Stimulated activated CD4-positive, alpha-beta T cell treated with anti-CD3 and anti-CD28 coated beads, Interleukin-15, amount 100 ng/mL, for 24 hours (primary cell): Measurements from ENCODE around the gene IFT25.
"Not testable (repeated sequence)": the region's sequence is repeated elsewhere in the genome, so short reads cannot be mapped to it uniquely, and the experiment has no call there.

ENCODE experiments used
- DNase-seq: peaks from one replicate; pipeline ENCODE4 v3.0.0-alpha.2; 2020

The IFT25 gene

DNA sequence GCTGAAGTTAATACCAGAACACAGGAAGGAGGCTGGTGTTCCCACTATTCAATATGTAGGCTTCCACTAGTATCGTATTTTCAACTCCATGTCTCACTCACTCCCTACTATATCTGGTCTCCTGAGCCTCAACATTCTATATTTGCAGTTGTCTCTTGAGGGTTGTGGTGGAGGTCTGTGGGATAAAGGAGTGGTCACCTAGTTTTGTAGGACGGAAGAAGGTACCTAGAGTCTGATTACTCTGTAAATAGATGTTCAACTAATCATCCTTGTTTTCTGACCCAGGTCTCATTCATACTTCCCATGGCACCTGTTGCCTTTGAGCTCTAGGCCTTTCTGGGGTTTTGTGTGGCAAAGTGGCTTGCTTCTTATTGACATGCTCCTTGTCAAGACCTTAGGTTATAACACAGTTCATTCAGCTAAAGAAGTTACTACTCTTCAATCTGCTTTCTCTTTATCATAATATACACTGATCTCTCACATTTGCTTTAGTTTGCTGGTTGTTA lies 18.1 kb downstream of the IFT25 start:
- no peak for DNase-seq

DNA sequence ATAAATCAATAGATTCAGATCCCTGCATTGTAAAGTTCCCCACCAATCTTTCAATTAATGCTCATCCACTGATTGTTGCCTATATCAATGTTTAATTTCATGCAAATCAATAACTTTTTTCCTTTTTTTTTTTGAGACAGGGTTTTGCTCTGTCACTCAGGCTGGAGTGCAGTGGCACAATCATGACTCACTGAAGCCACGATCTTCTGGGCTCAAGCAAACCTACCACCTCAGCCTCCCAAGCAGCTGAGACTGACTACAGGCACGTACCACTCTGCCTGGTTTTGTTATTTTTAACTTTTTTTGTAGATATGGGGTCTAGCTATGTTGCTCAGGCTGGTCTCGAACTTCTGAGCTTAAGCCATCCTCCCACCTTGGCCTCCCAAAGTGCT lies 25.8 kb downstream of the IFT25 start:
- DNase-seq: peak; percentile 26

DNA sequence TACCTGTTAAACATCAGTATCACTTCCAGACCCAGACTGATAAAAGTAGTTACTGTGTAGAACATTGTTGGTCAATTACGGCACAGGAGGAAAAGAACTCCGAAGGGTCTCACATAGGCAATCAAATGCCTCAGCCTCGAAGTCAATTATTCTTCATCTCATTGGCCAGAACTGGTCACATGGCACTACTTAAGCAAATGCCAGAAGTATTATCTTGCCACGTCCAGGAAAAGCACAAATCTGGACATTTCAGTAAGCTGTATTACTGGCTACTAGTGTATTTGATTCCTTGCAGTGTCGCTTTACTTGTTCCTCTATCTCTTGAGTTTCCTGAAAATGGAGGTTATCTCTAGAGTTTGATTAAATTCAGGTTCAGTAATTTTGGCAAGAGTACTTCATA lies 27.2 kb downstream of the IFT25 start:
- DNase-seq: no peak

DNA sequence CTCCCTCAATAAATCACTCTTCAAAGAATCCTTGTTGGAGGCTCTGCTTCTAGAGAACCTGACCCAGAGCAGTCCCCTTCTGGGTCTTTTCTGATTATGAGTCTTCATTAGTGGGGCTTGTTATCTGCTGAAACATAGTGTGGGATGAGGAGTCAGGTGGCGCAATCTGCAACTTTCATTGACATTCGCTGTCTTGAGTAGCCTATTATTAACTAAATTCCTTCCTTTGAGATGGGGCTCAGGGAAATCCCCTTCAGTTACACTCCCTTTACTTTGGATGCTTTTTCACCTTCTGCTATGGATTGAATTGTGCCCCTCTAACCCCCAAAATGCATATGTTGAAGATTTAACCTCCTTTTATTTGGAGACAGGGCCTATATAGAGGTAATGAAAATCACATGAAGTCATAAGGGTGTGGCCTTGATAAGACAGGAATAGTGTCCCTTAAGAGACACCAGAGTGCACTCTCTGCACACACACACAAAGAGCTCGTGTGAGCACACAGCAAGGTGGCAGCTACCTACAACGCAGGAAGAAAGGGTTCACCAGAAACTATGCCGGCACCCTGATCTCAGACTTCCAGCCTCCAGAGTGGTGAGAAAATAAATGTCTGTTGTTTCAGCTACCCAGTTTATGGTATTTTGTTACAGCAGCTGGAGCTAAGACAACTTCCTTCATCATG lies 32.0 kb downstream of the IFT25 start:
- DNase-seq: no peak

DNA sequence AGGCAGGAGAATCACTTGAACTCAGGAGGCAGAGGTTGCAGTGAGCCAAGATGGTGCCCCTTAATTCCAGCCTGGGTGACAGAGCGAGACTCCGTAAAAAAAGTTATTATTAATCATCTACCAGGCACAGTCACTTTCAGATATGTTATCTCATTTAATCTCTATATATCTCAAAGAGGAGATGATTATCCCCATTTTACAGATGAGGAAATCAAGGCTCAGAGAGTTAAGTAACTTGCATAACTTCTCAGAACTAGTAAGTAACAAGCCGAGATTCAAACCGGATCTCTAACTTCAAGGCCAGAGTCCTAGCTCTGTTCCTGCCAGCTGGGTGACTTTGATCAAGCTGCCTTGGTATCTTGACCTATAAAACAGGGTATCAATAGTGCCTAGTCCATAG lies 34.1 kb downstream of the IFT25 start:
- no peak for DNase-seq

DNA sequence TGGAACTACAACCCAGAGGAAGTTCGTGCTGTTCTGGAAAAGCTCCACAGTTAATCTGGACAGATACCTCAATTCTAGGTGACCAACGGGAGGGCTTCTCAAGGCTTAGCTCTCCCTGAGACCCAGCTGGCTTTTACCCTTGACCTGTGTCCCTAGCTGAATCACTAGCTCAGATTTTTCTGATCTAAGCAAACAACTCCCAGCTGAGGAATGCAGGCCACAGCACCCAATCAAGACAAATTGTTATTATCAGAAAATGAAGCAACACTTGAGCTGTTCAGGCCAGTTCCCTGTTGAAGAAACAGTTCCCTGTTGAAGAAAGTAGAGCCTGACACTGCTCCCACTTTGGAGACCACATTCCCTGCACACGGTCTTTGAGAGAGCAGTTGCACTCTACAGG lies 35.6 kb downstream of the IFT25 start:
- DNase-seq: no peak

DNA sequence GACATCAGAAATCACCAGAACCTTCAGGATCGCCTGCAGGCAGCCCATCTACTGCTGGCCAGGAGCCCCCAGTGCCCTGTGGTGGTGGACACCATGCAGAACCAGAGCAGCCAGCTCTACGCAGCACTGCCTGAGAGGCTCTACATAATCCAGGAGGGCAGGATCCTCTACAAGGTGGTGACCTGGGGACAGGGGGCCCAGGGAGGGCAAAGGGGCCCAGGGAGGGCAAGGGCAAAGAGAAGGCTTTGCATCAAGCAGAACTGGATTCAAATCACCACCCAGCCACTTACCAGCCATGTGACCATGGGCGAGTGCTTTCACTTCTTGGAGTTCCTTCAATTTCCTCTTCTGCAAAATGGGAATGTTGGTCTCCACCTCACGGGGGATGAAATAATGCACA lies 39.4 kb downstream of the IFT25 start:
- no peak for DNase-seq

DNA sequence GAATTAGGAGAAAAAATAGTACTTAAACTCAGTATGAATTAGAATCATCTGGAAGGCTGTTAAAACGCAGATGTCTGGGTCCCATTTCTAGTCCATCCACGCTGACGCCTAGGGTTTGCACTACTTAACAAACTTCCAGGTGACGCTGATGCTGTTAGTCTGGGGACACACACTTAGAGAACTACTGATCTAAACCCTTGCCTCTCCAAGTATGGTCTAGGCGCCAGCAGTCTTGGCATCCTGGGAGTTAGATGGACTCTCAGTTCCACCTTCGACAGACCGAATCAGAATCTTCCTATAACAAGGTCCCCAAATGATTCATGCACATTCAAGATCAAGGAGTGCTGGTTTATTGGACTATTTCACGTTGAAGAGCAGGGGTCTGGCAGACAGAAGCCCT lies 40.0 kb downstream of the IFT25 start:
- DNase-seq: no peak

DNA sequence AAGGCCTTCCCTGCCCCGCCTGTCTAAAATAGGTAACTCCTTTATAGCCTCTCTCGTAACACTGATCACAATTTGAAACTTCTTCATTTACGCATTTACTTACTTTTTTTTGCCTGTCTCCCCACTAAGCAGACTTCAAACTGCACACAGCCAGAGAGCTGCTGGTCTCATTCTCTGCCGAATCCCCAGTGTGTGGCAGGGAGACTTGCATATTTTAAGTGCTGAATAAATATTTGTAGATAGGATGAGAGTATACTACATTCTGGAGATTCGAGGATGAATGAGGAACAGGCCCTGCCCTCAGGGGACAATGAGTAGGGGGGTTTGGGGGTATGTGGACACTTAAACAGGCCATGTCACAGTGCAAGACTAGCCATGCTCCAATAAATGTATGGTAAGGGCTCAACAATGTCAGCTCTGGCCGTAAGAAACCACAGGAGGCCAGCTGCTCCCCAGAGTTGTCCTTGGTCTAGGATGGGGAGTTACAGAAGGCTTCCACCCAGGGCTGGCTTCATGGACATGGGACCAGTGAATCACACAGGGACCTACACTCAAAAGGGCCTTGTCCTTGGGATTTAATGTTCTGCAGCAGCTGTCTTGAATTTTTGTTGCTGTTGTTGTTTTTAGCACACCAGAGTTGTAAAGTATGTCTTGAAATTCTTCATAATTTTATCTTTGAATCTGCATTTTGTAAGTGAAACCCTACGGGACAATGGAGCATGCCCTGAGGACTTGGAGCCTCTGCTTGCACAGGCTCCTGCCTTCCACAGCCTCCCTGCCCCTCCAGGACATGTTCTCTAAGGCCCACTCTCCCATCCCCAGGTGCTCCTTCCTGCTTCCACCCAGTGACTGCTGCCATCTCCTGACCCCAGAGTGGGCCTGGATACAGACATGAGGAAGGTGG lies 43.0 kb downstream of the IFT25 start:
- no peak for DNase-seq

DNA sequence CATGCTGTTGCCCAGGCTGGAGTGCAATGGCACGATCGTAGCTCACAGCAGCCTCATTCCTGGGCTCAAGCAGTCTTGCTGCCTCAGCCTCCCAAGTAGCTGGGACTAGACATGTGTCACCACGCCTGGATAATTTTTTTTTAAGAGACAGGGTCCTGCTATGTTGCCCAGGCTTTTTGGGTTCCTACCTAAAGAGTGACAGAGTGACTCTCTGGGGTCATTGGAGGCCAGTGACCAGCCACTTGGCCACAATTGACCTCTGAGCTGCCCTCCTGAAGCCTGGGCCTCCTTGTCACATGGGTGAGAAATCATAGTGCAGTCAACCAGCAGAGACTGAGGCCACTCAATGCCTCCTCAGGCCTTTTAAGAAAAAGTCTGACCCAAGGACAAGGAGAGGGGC lies 45.8 kb downstream of the IFT25 start:
- no peak for DNase-seq

DNA sequence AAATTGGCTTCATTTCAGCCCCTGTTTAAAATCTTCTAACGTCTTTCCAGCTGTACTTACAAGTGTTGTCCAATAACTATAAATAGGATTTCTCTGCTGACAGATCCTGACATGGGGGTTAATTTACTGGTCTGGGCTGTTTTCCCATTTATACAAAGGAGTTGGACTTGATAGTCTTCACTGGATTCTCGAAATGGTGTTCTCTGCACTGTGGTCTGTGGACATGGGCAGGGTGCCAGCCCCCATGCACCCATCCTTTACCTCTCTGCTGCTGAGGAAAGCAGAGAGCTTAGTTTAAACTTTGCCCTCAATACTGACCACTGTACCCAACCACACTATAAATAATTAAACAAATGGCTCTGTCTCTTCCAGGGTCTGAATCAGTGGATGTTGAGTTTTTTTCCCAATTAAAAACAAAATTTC lies 46.3 kb downstream of the IFT25 start:
- DNase-seq: no peak

DNA sequence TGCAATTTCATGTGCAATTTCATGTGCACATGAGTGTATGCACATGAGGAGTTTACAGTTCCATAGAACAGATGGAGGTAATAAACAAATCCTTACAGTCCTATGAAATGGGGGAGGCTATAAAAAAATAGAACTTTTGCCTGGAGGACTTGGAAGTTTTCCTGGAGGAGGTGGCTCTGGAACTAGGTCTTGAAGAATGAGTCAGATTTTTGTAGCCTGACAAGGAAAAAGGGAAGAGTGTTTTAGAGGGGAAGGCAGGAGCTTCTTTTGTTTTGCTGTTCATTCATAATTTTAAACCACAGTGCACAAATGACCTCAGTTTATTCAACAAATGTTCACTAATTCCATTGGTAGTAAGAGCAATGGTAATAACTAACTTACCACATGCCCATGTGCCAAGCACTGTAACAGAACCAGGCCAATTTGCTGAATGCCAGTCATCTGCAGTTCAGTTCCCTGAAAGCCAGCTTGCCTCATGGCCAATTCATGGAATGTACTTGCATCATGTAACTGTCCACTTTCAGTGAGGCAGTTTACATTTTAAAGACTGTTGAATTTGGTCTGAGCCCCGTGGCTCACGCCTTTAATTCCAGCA lies 48.8 kb downstream of the IFT25 start:
- DNase-seq: no peak

DNA sequence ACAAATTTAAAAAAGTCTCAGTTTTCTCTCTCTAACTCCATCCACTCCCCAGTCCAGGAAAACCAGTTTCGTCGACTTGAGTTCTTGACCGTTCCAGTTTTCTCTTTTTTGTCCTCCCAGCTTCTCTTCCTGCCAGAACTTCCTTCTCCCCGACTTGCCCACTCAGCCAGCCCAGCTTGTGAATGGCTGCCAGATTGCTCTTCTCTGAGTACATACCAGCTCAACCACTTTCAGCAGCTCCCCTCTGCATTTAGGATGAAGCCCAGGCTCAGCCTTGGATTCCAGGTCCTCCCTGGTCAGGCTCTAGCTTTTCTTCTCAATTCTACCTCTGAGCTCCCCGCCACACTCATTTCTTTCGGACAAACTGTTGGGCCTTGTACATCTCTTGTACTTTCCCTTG lies 50.1 kb downstream of the IFT25 start:
- DNase-seq: no peak

DNA sequence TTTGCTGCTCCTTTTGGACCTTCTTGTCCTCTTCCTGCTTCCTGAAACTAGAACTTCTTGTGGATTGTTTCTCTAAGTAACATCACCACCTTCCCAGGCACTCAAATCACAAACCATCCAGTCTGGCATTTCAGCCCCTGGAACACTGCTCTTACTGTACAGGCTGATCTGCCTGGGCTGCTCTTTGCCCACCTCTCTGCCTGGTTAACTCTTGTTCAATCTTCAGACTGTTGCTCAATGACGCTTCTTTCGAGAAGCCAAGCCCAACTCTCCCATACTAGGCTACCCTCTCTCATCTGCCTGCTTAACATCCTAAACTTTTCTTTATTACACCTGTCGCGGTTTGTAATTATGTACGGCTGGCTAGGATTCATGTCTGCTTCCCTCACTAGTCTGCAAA lies 50.9 kb downstream of the IFT25 start:
- no peak for DNase-seq

DNA sequence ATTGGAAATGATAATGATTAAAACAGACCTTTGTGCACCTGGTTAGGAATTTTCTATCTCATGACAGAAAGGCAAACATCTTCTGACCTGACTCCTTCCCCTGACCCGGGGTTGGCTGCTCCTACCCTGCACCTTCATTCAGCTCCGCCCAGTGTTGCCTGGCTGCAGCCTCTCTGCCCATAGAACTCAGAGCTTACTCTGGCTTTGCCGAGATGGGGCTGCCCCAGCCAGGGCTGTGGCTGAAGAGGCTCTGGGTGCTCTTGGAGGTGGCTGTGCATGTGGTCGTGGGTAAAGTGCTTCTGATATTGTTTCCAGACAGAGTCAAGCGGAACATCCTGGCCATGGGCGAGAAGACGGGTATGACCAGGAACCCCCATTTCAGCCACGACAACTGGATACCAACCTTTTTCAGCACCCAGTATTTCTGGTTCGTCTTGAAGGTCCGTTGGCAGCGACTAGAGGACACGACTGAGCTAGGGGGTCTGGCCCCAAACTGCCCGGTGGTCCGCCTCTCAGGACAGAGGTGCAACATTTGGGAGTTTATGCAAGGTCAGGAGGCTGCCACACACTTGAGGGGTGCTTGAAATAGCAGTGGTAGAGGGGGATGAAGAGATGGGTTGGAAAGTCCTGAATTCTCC lies 51.4 kb downstream of the IFT25 start, which contains the start of gene DIO1:
Gene DIO1 (plus strand): TSS at position 189 of the 638 bp plus-strand sequence. CDS start 24 bp downstream, at position 213.
- DNase-seq: peak; percentile 15

DNA sequence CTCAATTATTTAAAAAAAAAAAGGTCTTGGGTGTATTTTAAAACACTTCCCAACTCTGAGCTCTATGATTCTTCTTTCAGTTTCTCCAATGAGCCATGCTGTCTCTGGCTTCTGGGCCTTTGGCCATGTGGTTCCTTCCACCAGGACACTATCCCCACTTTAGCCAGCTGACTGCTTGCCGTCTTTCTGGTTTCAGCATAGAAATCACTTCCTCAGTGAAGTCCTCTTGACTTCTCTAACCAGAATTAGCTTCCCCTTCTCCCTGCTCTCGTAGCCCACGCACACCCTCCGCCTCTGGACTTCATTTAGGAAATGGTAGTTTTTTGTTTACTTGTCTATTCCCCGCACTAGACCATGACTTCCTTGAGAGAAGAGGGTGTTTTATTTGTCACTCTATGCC lies 52.6 kb downstream of the IFT25 start:
- no peak for DNase-seq

DNA sequence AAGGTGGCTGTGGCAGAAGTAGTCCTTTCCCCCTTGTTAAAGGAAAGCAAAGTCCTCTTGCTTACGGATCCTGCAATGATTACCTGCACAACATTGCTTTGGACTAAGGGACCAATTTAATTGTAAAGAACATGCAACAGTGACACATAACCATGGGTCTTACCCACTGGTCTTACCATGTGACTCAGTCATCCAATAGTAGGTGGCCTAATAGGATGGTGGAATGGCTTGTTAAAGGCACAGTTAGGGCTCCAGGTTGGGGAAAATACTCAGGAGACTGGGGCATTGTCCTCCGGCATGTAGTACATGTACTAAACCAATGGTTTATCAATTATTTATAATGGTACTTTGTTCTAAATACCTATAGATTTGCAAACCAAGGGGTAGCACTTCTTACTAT lies 53.8 kb downstream of the IFT25 start:
- no peak for DNase-seq

DNA sequence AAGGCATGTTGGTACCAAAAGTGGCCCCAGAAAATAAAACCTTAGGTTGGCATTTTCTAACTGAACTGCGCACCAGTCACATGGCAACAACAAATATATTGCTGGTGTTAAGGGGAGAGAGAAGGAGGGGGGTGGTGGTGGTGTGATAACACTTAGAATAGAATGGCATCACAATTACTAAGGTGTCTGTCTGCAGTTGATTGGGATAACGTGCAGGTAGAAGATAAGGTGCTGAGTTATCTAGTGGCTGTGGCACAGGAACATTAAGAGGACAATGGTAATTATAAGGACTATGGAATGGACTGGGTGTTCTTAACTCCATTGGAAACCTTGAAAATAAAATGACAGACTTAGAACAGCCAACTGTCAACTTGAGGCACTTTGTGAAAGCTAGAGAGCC lies 54.5 kb downstream of the IFT25 start:
- no peak for DNase-seq

DNA sequence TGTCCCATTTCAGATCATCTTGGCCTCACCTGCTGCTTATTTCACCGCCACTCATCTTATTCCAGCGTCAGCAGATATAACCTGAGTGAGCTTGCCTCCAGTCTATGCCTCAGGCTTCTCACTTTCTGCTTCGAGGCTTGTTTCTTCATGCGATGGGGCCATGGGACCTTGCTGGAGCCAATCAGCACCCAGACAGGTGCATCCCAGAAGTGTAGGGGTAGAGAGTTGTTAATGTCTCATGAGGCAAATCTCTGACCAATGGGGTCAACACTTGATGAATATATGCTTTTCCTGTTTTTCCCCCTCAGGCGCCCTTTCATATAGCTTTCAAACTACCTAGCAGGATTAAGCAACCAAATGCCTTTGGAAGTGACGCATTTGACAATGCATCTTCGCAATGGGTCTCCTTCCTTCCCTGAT lies 55.0 kb downstream of the IFT25 start:
- peak; percentile 33 for DNase-seq

DNA sequence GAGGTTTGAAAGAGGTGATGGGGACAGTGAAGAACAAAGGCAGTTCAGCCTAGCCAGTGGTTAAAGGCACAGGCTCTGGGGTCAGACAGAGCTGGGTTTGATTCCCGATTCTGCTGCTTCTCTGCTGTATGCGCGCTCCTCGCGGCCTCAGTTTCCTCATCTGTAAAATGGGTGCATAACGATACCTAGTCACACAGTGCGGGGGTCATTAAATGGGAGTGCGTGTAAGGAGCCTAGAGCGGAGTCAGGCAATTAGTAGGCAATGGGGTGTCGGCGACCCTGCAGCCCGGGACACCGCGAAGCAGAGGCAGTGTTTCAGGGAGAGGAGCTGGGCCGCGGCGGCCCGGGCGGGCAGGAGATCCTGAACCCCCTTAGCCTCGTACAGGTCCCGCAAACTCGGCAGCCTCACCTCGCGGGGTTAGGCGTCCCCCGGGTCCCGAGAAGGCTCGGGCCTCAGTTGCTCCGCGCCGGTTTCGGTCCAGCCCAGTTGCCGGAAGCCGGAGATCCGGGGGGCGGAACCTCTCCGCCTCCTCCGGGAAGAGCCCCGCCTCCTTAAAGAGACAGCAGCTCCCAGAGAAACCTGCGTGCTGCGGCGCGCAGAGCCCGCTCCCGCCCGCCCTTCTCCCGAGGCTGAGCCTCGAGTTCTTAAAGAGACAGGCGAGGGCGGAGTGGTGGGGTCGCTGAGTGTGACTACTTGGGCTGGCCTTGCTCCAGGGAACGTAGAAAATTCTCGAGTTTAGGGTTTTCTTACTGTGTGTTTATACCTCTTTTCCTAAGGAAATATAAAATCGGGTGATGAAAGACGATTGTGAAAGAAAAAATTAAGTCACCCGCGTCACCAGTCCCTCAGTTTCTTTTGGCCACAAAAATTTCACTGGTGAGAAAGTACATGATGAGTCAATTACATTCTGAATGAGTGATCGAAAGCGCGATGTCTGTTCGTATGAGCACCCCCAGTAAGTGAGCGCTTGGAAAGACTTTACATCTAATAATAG lies 55.9 kb downstream of the IFT25 start, which contains the start of gene YIPF1:
Gene YIPF1 (minus strand): TSS at position 494 of the 995 bp plus-strand sequence. CDS start 860 bp downstream, outside the sequence.
- peak; percentile 90 for DNase-seq

DNA sequence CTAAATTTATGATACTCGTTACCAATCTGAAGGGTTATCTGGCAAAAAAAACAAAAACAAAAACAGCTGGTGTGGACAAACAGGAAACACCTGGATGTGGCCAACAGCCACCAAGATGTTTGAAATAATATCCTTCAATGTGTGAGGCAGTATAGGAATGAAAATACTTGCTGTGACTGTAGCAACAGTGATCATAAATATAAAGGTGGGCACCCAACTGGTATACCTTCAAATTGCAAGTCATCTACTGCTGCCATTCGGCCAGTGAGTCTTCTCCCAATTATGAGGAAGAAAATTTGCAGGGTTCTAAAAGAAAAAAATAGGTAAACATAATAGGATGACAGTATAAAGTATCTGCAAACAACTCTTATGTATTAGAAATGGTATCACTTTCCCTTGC lies 56.8 kb downstream of the IFT25 start:
- DNase-seq: no peak

DNA sequence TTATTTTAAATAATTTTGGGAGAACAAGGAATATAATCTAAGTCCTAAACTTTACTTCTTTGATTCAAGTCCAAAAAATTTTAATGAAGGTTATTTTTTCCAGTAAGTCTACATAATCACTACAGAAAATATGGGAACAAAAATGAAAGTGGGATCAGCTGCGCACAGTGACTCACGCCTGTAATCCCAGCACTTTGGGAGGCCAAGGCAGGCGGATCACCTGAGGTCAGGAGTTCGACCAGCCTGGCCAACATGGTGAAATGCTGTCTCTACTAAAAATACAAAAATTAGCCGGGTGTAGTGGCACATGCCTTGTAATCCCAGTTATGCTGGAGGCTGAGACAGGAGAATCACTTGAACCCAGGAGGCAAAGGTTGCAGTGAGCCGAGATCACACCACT lies 61.9 kb downstream of the IFT25 start:
- not testable (repeated sequence) for DNase-seq
